ENCODE data around the gene MCF2L2.

The MCF2L2 gene

GRCh38 chr3:183396662-183397391 is 31.6 kb downstream of the MCF2L2 start:
- Histone ChIP-seq H3K9ac (ENCODE audit: low read length) (no peak overlapping the region), H3K9me3 (ENCODE audit: control insufficient read depth, insufficient read depth, low read depth, low read length) (no peaks in the 10 kb centered on the region), H3K36me3 (ENCODE audit: control insufficient read depth, insufficient read depth, low read length) (no peaks in the 10 kb centered on the region), H3K4me1 (ENCODE audit: control insufficient read depth, insufficient read depth, low read length) (peaks cover 18% of the 10 kb centered on the region), H3K27me3 (ENCODE audit: control insufficient read depth, insufficient read depth, low read length) (no peaks in the 10 kb centered on the region), H3K4me3 (ENCODE audit: low read depth, low read length) (no peak overlapping the region), H3K27ac (ENCODE audit: low read depth, low read length) (no peak overlapping the region)

GRCh38 chr3:183394150-183394549 is 34.3 kb downstream of the MCF2L2 start:
- Histone ChIP-seq H3K4me3 (ENCODE audit: low read depth, low read length) (no peak overlapping the region), H3K9ac (ENCODE audit: low read length) (no peak overlapping the region), H3K9me3 (ENCODE audit: control insufficient read depth, insufficient read depth, low read depth, low read length) (no peaks in the 10 kb centered on the region), H3K36me3 (ENCODE audit: control insufficient read depth, insufficient read depth, low read length) (no peaks in the 10 kb centered on the region), H3K27ac (ENCODE audit: low read depth, low read length) (no peak overlapping the region), H3K27me3 (ENCODE audit: control insufficient read depth, insufficient read depth, low read length) (no peaks in the 10 kb centered on the region), H3K4me1 (ENCODE audit: control insufficient read depth, insufficient read depth, low read length) (peaks cover 25% of the 10 kb centered on the region)

- Histone ChIP-seq H3K9ac (ENCODE audit: low read length) (no peak overlapping the region), H3K27me3 (ENCODE audit: control insufficient read depth, insufficient read depth, low read length) (no peaks in the 10 kb centered on the region), H3K27ac (ENCODE audit: low read depth, low read length) (no peak overlapping the region), H3K4me1 (ENCODE audit: control insufficient read depth, insufficient read depth, low read length) (peaks cover 25% of the 10 kb centered on the region), H3K9me3 (ENCODE audit: control insufficient read depth, insufficient read depth, low read depth, low read length) (no peaks in the 10 kb centered on the region), H3K4me3 (ENCODE audit: low read depth, low read length) (no peak overlapping the region), H3K36me3 (ENCODE audit: control insufficient read depth, insufficient read depth, low read length) (no peaks in the 10 kb centered on the region)
Observed at GRCh38 chr3:183393625-183394024, 34.8 kb downstream of the MCF2L2 start.

GRCh38 chr3:183392186-183393034 is 36.0 kb downstream of the MCF2L2 start:
- no peak overlapping the region for H3K9ac ChIP-seq (ENCODE audit: low read length)
- no peaks in the 10 kb centered on the region for H3K9me3 ChIP-seq (ENCODE audit: control insufficient read depth, insufficient read depth, low read depth, low read length)
- no peak overlapping the region for H3K4me3 ChIP-seq (ENCODE audit: low read depth, low read length)
- H3K27me3 ChIP-seq (ENCODE audit: control insufficient read depth, insufficient read depth, low read length) = no peaks in the 10 kb centered on the region
- H3K27ac ChIP-seq (ENCODE audit: low read depth, low read length) = no peak overlapping the region
- no peaks in the 10 kb centered on the region for H3K36me3 ChIP-seq (ENCODE audit: control insufficient read depth, insufficient read depth, low read length)
- H3K4me1 ChIP-seq (ENCODE audit: control insufficient read depth, insufficient read depth, low read length) = peaks cover 25% of the 10 kb centered on the region

GRCh38 chr3:183391460-183391859 is 37.0 kb downstream of the MCF2L2 start:
- no peak overlapping the region for H3K4me3 ChIP-seq (ENCODE audit: low read depth, low read length)
- H3K27ac ChIP-seq (ENCODE audit: low read depth, low read length) = no peak overlapping the region
- H3K9ac ChIP-seq (ENCODE audit: low read length) = no peak overlapping the region
- no peaks in the 10 kb centered on the region for H3K9me3 ChIP-seq (ENCODE audit: control insufficient read depth, insufficient read depth, low read depth, low read length)
- no peaks in the 10 kb centered on the region for H3K27me3 ChIP-seq (ENCODE audit: control insufficient read depth, insufficient read depth, low read length)
- peaks cover 25% of the 10 kb centered on the region for H3K4me1 ChIP-seq (ENCODE audit: control insufficient read depth, insufficient read depth, low read length)
- no peaks in the 10 kb centered on the region for H3K36me3 ChIP-seq (ENCODE audit: control insufficient read depth, insufficient read depth, low read length)

- Histone ChIP-seq H3K9ac (ENCODE audit: low read length) (no peak overlapping the region), H3K27me3 (ENCODE audit: control insufficient read depth, insufficient read depth, low read length) (no peaks in the 10 kb centered on the region), H3K4me3 (ENCODE audit: low read depth, low read length) (no peak overlapping the region)
Observed at GRCh38 chr3:183390844-183391243, 37.6 kb downstream of the MCF2L2 start.

GRCh38 chr3:183388213-183388895 is 40.1 kb downstream of the MCF2L2 start:
- H3K9me3 ChIP-seq (ENCODE audit: control insufficient read depth, insufficient read depth, low read depth, low read length) = no peaks in the 10 kb centered on the region
- H3K27ac ChIP-seq (ENCODE audit: low read depth, low read length) = no peak overlapping the region
- H3K9ac ChIP-seq (ENCODE audit: low read length) = no peak overlapping the region
- H3K36me3 ChIP-seq (ENCODE audit: control insufficient read depth, insufficient read depth, low read length) = no peaks in the 10 kb centered on the region
- no peak overlapping the region for H3K4me3 ChIP-seq (ENCODE audit: low read depth, low read length)
- H3K27me3 ChIP-seq (ENCODE audit: control insufficient read depth, insufficient read depth, low read length) = no peaks in the 10 kb centered on the region
- peaks cover 25% of the 10 kb centered on the region for H3K4me1 ChIP-seq (ENCODE audit: control insufficient read depth, insufficient read depth, low read length)

More at GRCh38 chr3:183390844-183391243, 37.6 kb downstream of the MCF2L2 start:
- H3K4me1 ChIP-seq (ENCODE audit: control insufficient read depth, insufficient read depth, low read length) = peaks cover 28% of the 10 kb centered on the region
- no peaks in the 10 kb centered on the region for H3K9me3 ChIP-seq (ENCODE audit: control insufficient read depth, insufficient read depth, low read depth, low read length)
- H3K27ac ChIP-seq (ENCODE audit: low read depth, low read length) = no peak overlapping the region
- no peaks in the 10 kb centered on the region for H3K36me3 ChIP-seq (ENCODE audit: control insufficient read depth, insufficient read depth, low read length)

GRCh38 chr3:183387797-183388196 is 40.6 kb downstream of the MCF2L2 start:
- Histone ChIP-seq H3K4me1 (ENCODE audit: control insufficient read depth, insufficient read depth, low read length) (peaks cover 24% of the 10 kb centered on the region), H3K27ac (ENCODE audit: low read depth, low read length) (no peak overlapping the region), H3K36me3 (ENCODE audit: control insufficient read depth, insufficient read depth, low read length) (no peaks in the 10 kb centered on the region), H3K4me3 (ENCODE audit: low read depth, low read length) (no peak overlapping the region), H3K27me3 (ENCODE audit: control insufficient read depth, insufficient read depth, low read length) (no peaks in the 10 kb centered on the region), H3K9ac (ENCODE audit: low read length) (no peak overlapping the region), H3K9me3 (ENCODE audit: control insufficient read depth, insufficient read depth, low read depth, low read length) (no peaks in the 10 kb centered on the region)

GRCh38 chr3:183386651-183387050 is 41.8 kb downstream of the MCF2L2 start:
- H3K27ac ChIP-seq (ENCODE audit: low read depth, low read length) = no peak overlapping the region
- H3K4me1 ChIP-seq (ENCODE audit: control insufficient read depth, insufficient read depth, low read length) = peaks cover 15% of the 10 kb centered on the region
- no peak overlapping the region for H3K4me3 ChIP-seq (ENCODE audit: low read depth, low read length)
- H3K36me3 ChIP-seq (ENCODE audit: control insufficient read depth, insufficient read depth, low read length) = no peaks in the 10 kb centered on the region
- H3K27me3 ChIP-seq (ENCODE audit: control insufficient read depth, insufficient read depth, low read length) = no peaks in the 10 kb centered on the region
- no peak overlapping the region for H3K9ac ChIP-seq (ENCODE audit: low read length)
- H3K9me3 ChIP-seq (ENCODE audit: control insufficient read depth, insufficient read depth, low read depth, low read length) = no peaks in the 10 kb centered on the region

GRCh38 chr3:183385698-183386613 is 42.5 kb downstream of the MCF2L2 start:
- Histone ChIP-seq H3K36me3 (ENCODE audit: control insufficient read depth, insufficient read depth, low read length) (no peaks in the 10 kb centered on the region), H3K9ac (ENCODE audit: low read length) (no peak overlapping the region), H3K4me3 (ENCODE audit: low read depth, low read length) (no peak overlapping the region), H3K27ac (ENCODE audit: low read depth, low read length) (no peak overlapping the region), H3K4me1 (ENCODE audit: control insufficient read depth, insufficient read depth, low read length) (peaks cover 15% of the 10 kb centered on the region), H3K27me3 (ENCODE audit: control insufficient read depth, insufficient read depth, low read length) (no peaks in the 10 kb centered on the region), H3K9me3 (ENCODE audit: control insufficient read depth, insufficient read depth, low read depth, low read length) (no peaks in the 10 kb centered on the region)

Data from HUES6 (cell line).